CD4-positive, alpha-beta T cell treated with Interleukin-6 for 4 hours (primary cell): ENCODE data around the gene RBMS3.

ENCODE experiments used
- DNase-seq: peaks from one replicate; pipeline ENCODE4 v3.0.0-alpha.2; 2020; ENCODE audit warnings: mixed read lengths

The RBMS3 gene

DNA sequence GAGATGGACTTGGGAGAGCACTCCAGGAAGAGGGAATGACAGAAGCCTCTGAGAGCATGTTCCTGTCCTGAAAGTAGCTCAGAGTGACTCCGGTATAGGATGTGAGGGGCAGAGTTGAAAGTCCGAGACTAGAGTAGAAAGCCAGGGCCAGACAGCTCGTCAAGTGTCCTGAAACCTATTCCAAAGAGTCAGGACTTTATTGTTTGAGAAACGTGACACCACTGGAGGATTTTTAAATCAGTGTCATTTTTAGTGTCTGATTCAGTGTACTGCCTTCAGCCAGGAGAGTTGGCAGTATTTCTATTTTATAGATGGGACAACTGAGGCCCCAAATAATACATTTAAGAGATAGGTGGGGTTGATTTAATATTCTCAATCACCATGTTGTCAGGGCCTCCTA is 1.6 kb upstream of the RBMS3 start:
- DNase-seq: no peak

DNA sequence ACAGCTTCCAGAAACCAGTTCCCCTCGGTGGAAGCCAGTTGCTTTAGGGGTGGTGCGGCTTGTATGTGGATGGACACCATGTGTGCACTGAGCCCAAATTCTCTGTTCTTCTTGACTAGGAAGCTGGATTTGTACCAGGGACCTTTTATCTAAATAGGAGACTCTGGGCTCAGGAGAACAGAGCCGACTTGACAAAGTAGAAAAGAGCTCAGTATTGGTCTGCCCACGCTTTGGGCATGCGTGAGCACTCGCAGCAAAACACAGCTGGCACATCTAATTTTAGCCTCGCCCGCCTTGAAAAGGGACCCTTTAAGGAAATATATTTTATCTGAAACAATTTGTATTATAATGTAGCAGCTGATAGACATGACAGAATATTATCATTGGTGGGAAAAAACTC is 1.1 kb upstream of the RBMS3 start:
- DNase-seq: no peak

GRCh38 chr3:29281094-29281343 is 148 bp downstream of the RBMS3 start:
- DNase-seq: no peak

- no peak for DNase-seq
These were observed 722 bp downstream of the RBMS3 start for GRCh38 chr3:29281344-29282241.

DNA sequence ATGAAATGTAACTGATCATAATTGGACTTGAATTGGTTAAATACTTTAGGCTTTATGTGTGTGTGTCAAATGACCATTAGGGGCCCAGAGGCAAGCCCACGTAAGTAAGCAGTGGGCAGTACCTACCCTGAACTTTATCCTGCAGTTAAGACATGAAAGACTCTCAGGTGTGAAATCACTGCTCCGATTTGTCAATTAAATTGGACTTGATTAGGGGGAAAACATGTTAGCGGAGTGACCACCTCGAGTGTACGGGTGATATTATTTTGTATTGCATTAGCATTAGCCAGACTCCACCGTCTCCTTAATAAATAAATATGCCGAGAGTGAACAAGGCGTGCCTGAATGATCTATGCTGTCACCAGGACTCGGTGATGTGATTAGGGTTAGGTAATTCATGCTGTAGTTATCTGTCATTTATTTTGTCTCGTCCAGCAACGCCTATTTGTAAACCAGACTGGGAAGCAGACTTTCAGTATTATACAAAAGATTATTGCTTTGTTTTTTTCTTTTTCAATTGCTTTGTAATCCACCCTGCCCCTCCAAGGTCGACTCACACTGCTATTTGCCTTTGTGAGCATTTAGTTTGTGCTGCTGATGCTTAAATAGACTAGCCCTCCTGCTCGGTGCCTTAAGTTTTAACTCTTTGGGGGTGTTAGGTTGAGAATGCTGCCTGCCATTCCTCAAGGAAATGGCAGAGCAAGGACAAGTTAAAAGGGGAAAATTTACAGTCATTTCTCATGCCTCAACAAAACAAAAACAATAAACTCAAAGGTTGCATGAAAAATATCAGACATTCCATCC is 1.8 kb downstream of the RBMS3 start:
- no peak for DNase-seq

DNA sequence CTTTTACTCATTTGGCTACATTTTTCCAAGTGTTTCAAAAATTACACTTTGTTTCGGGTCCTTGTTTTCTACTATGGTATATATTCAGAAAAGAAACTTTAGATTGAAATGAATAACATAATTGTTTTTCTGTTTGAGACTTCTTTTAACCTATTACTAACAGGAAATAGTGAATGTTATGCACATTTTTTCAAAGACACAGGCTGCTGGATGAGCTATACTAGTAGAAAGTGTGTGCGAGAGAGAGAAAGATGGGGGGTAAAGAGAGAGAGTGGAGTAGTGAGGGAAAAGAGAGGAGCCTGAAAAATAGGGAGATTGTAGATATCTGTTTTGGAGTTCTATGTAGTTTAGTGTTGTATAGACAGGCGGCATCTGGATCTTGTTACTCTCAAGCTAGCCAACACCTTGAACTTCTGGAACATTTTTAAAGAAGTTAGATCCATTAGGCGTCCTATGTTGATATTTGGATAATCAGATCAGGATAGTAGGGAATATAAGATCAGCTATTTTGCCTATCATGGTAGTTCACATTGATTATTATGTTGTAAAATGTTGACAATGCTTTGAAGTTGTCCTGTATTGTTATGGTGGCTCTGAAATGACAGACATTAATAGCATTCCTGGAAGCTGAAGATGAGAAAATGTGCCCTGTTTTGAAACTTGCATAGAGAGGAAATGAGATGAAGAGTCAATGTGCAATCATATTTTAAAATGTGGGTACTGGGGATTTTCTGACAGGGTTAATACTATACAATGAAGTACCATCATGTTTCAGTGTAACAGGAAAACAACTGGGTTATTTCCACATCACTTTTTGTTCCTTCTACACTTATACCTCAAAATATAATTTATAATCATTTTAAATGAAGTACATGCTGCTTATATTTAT is 2.6 kb downstream of the RBMS3 start:
- no peak for DNase-seq

- DNase-seq: no peak
These were observed 3.6 kb downstream of the RBMS3 start for GRCh38 chr3:29284497-29284896.

DNA sequence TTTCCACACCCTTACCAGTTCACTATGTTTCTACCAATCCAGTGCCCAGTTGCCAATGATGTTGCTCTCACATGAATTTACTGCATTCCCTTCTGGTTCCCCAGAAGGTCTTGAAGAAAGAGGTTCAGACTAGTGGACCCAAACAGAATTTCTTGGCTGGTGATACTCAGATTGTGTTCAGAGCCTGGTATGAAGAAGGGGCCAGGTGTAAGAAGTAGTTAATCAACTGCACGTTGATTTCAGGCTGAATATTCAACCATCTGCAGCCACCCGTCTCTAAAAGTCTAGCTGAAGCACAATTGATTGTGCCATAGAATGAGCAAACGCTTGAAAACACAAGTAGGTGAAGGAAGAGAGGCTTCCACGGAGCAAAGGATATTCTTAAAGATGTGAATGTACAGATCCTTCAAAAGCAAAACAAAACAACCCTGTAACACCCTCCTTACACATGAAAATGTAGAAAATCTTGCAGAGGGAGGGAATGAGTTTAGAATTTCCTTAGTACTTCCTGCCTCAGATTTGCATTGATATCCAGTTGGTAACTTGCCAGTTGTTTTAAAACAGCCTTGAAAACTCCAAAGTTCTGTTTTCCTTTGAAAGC is 4.7 kb downstream of the RBMS3 start:
- DNase-seq: no peak

GRCh38 chr3:29286478-29287240 is 5.8 kb downstream of the RBMS3 start:
- DNase-seq: no peak

DNA sequence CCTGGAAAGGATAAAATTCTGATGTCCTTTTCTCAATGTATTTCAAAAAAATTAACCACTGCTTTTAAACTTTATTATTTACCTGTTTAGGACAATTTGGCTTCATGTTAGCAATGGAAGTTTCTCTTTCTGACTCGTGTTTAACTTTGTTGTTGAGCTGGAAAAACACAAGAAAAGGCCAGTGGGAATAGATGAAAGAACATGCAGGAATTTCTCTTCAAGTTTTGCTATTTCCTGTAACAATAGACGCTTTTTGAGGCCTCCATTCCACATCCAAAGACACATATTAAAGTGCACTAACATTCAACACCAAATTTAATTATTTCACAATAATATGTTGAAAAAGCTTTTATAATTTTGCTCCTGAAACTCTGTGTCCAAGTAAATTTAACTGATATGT is 9.7 kb downstream of the RBMS3 start:
- DNase-seq: no peak

GRCh38 chr3:29291260-29291981 is 10.6 kb downstream of the RBMS3 start:
- no peak for DNase-seq

DNA sequence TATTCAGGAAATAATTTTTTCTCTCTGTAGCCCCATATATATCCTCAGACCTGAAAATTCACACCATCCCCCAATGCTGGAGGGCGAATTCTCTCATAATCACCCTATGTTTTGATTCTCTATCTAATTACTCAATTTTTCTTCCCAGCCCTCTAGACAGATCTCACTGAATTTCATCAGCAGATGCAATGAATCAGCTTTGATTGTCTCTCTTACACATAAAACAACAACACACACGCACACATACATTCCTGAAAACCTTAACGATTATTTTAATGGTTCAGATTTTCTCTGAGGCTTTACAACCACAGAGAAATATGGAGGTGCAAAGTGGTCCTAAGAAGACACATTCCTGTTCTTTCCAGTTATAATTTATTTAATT is 11.1 kb downstream of the RBMS3 start:
- DNase-seq: no peak

GRCh38 chr3:29293421-29293820 is 12.6 kb downstream of the RBMS3 start:
- no peak for DNase-seq

- no peak for DNase-seq
These were observed 17.1 kb downstream of the RBMS3 start for GRCh38 chr3:29297998-29298397.

GRCh38 chr3:29301332-29302019 is 20.6 kb downstream of the RBMS3 start:
- no peak for DNase-seq

GRCh38 chr3:29302619-29303018 is 21.7 kb downstream of the RBMS3 start:
- no peak for DNase-seq

- DNase-seq: no peak
These were observed 26.4 kb downstream of the RBMS3 start for GRCh38 chr3:29307295-29307694.

GRCh38 chr3:29310865-29311264 is 30.0 kb downstream of the RBMS3 start:
- DNase-seq: no peak

- no peak for DNase-seq
These were observed 30.9 kb downstream of the RBMS3 start for GRCh38 chr3:29311795-29312194.

DNA sequence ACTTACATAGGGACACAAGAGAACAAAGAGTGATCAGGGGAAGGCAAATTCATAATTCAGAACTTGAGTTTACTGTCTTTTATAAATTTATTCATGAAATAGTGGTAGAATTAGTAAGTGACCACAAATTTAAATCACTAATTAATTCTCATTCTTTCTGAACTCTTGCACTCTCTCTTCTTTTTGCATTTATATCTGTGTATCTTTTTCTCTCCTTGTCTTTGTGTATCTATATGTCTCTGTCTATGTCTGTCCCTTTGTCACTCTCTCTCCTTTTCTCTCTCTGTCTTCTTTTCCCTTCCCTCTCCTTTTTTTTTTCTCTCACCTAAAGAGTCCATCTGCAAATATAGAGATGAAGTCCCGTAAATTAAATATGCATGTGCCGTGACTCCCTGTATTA is 31.5 kb downstream of the RBMS3 start:
- DNase-seq: no peak

DNA sequence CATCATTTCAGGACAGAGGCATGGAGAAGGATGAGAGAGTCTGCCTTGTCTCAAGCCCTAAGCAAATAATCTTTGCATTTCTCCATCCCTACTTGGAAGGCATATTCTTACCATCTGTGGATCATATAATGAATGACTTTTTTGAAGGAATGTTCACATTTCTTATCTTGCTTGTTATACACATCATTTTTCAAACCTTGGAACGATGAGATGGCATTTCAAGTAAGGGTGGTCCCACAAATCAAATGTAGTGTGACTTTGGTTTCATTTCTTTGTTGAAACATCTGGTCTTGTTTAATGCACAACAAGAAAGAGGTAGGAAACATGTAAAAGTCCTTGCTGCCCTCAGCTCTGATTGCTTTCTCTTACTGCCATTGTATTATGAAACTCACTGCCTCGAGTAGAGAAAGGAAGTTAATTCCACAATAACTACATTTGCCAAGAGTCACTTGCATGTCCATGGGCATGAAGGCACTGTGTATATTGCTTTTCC is 32.1 kb downstream of the RBMS3 start:
- DNase-seq: no peak
